ENCODE data around the gene C1QTNF8. TPM values are rescaled to one million over a fixed set of nuclear protein-coding genes. Genes with fewer than 3 reads are reported as not detected.

The C1QTNF8 gene
- total RNA-seq, 1 donor = not detected

GRCh38 chr16:1107731-1108130, 11.7 kb upstream of the C1QTNF8 start:
- Histone ChIP-seq H2AFZ (ENCODE audit: low read length) (no peak overlapping the region), H3K9me3 (ENCODE audit: low read depth, low read length) (no peaks in the 10 kb centered on the region), H3K79me2 (ENCODE audit: insufficient read depth, low read length) (no peaks in the 10 kb centered on the region), H3K27me3 (ENCODE audit: insufficient read depth, low read length) (peaks cover 33% of the 10 kb centered on the region), H3K4me1 (ENCODE audit: insufficient read depth, low read length) (no peaks in the 10 kb centered on the region), H4K20me1 (ENCODE audit: insufficient read depth, low read length) (no peaks in the 10 kb centered on the region), H3K4me3 (ENCODE audit: insufficient read depth, low read length) (no peak overlapping the region), H3K4me2 (ENCODE audit: insufficient read depth, low read length) (no peak overlapping the region), H3K36me3 (ENCODE audit: insufficient read depth, low read length) (no peaks in the 10 kb centered on the region), H3K27ac (ENCODE audit: low read depth, low read length) (no peak overlapping the region)
- TF ChIP-seq CTCF (IDR thresholded peaks at IDR 0.05; ENCODE audit: extremely low read depth, low read depth, low read length) = no peak
- no peak for DNase-seq (ENCODE audit: insufficient read length, low spot score, missing footprints)

- Histone ChIP-seq H3K4me3 (ENCODE audit: insufficient read depth, low read length) (no peak overlapping the region), H3K4me1 (ENCODE audit: insufficient read depth, low read length) (no peaks in the 10 kb centered on the region), H4K20me1 (ENCODE audit: insufficient read depth, low read length) (no peaks in the 10 kb centered on the region), H3K36me3 (ENCODE audit: insufficient read depth, low read length) (no peaks in the 10 kb centered on the region), H3K4me2 (ENCODE audit: insufficient read depth, low read length) (no peak overlapping the region), H3K9me3 (ENCODE audit: low read depth, low read length) (no peaks in the 10 kb centered on the region), H2AFZ (ENCODE audit: low read length) (no peak overlapping the region), H3K79me2 (ENCODE audit: insufficient read depth, low read length) (no peaks in the 10 kb centered on the region), H3K27ac (ENCODE audit: low read depth, low read length) (no peak overlapping the region), H3K27me3 (ENCODE audit: insufficient read depth, low read length) (peaks cover 33% of the 10 kb centered on the region)
- no peak for DNase-seq (ENCODE audit: insufficient read length, low spot score, missing footprints)
- TF ChIP-seq CTCF (IDR thresholded peaks at IDR 0.05; ENCODE audit: extremely low read depth, low read depth, low read length) = no peak
These were observed 11.1 kb upstream of the C1QTNF8 start for GRCh38 chr16:1107141-1107540.

- Histone ChIP-seq H3K27ac (ENCODE audit: low read depth, low read length) (no peak overlapping the region), H3K79me2 (ENCODE audit: insufficient read depth, low read length) (no peaks in the 10 kb centered on the region), H3K36me3 (ENCODE audit: insufficient read depth, low read length) (no peaks in the 10 kb centered on the region), H3K27me3 (ENCODE audit: insufficient read depth, low read length) (peaks cover 33% of the 10 kb centered on the region), H3K4me1 (ENCODE audit: insufficient read depth, low read length) (no peaks in the 10 kb centered on the region), H3K4me2 (ENCODE audit: insufficient read depth, low read length) (no peak overlapping the region), H3K9me3 (ENCODE audit: low read depth, low read length) (no peaks in the 10 kb centered on the region), H3K4me3 (ENCODE audit: insufficient read depth, low read length) (no peak overlapping the region), H4K20me1 (ENCODE audit: insufficient read depth, low read length) (no peaks in the 10 kb centered on the region), H2AFZ (ENCODE audit: low read length) (no peak overlapping the region)
- no peak for DNase-seq (ENCODE audit: insufficient read length, low spot score, missing footprints)
- TF ChIP-seq CTCF (IDR thresholded peaks at IDR 0.05; ENCODE audit: extremely low read depth, low read depth, low read length) = no peak
These were observed 10.6 kb upstream of the C1QTNF8 start for GRCh38 chr16:1106659-1107058.

GRCh38 chr16:1105888-1106620, 10.0 kb upstream of the C1QTNF8 start:
- H2AFZ ChIP-seq (ENCODE audit: low read length) = no peak overlapping the region
- DNase-seq (ENCODE audit: insufficient read length, low spot score, missing footprints) = peak; percentile 100
- H3K27me3 ChIP-seq (ENCODE audit: insufficient read depth, low read length) = peaks cover 33% of the 10 kb centered on the region
- no peak overlapping the region for H3K27ac ChIP-seq (ENCODE audit: low read depth, low read length)
- H3K4me1 ChIP-seq (ENCODE audit: insufficient read depth, low read length) = no peaks in the 10 kb centered on the region
- no peaks in the 10 kb centered on the region for H3K36me3 ChIP-seq (ENCODE audit: insufficient read depth, low read length)
- TF ChIP-seq CTCF (IDR thresholded peaks at IDR 0.05; ENCODE audit: extremely low read depth, low read depth, low read length) = peak; percentile 60
- H4K20me1 ChIP-seq (ENCODE audit: insufficient read depth, low read length) = no peaks in the 10 kb centered on the region
- no peaks in the 10 kb centered on the region for H3K9me3 ChIP-seq (ENCODE audit: low read depth, low read length)
- no peaks in the 10 kb centered on the region for H3K79me2 ChIP-seq (ENCODE audit: insufficient read depth, low read length)
- H3K4me2 ChIP-seq (ENCODE audit: insufficient read depth, low read length) = no peak overlapping the region
- no peak overlapping the region for H3K4me3 ChIP-seq (ENCODE audit: insufficient read depth, low read length)
